H1 (cell line): ENCODE data around the gene HDGFL3. TPM values are rescaled to one million over a fixed set of nuclear protein-coding genes. Genes with fewer than 3 reads are reported as not detected.

Experiments
- CTCF ChIA-PET: fragments of 300-600 bp; sonication (Branson Sonifier 250); formaldehyde crosslinking; loops from one replicate; lab custom pipeline; 2021; ENCODE audit not compliant: partially characterized antibody; lab: Charles Lee
- POLR2A ChIA-PET: fragments of 300-600 bp; sonication (Branson Sonifier 250); formaldehyde crosslinking; loops from one replicate; lab custom pipeline; 2021; ENCODE audit warnings: inconsistent platforms; ENCODE audit not compliant: partially characterized antibody; lab: Charles Lee
- DNase-seq, 2 experiments: peaks; one replicate each; pipeline versions ENCODE4 v3.0.0 to v3.0.0-alpha.2; 2010 to 2022; ENCODE audit warnings: low spot score in 2 of 2, low read depth in 1 of 2, mixed read lengths in 1 of 2
- FAIRE-seq: peaks from 2 replicates; lab custom pipeline; 2011; peaks lifted over from hg19 to GRCh38; lab: Jason Lieb, UNC
- H2AFZ ChIP-seq: 2 replicates; pipeline ENCODE4 v1.8.1; 2012; ENCODE audit warnings: low read length, inconsistent platforms
- H2AK5ac ChIP-seq: 2 replicates; pipeline ENCODE4 v1.6.1; 2013; ENCODE audit warnings: low read depth, low read length
- H2BK120ac ChIP-seq: replicated peaks from 2 replicates; pipeline ENCODE3; 2013; ENCODE audit warnings: low read depth, low read length, inconsistent platforms
- H2BK12ac ChIP-seq: 2 replicates; pipeline ENCODE4 v1.6.1; 2013; ENCODE audit warnings: low read depth, low read length
- H2BK15ac ChIP-seq: 2 replicates; pipeline ENCODE4 v1.6.1; 2013; ENCODE audit warnings: low read length
- H2BK20ac ChIP-seq: 2 replicates; pipeline ENCODE4 v1.6.1; 2013; ENCODE audit warnings: low read length
- H2BK5ac ChIP-seq: 2 replicates; pipeline ENCODE4 v1.6.1; 2013; ENCODE audit warnings: low read depth, low read length
- H3K14ac ChIP-seq: 2 replicates; pipeline ENCODE4 v1.6.1; 2013; ENCODE audit warnings: inconsistent platforms; ENCODE audit not compliant: insufficient read length
- H3K18ac ChIP-seq: 2 replicates; pipeline ENCODE4 v1.6.1; 2013; ENCODE audit warnings: low read length; ENCODE audit errors: extremely low read depth
- H3K23ac ChIP-seq: 2 replicates; pipeline ENCODE4 v1.6.1; 2013; ENCODE audit warnings: inconsistent platforms; ENCODE audit not compliant: insufficient read length
- H3K23me2 ChIP-seq: 2 replicates; pipeline ENCODE4 v1.6.1; 2013; ENCODE audit warnings: low read depth, low read length
- H3K27ac ChIP-seq: 2 replicates; pipeline ENCODE4 v1.6.1; 2011; ENCODE audit warnings: low read depth, low read length, inconsistent platforms
- H3K27me3 ChIP-seq, 4 experiments: replicated peaks in 1 of 4; 1 replicate in 1 of 4; 2 replicates in 3 of 4; pipeline versions ENCODE4 v1.6.1 to v1.8.1; 2011 to 2013; ENCODE audit warnings: low read length in 3 of 4, mild to moderate bottlenecking in 3 of 4, inconsistent platforms in 2 of 4, mixed read lengths in 2 of 4, moderate library complexity in 1 of 4; ENCODE audit not compliant: control insufficient read depth in 3 of 4, insufficient read depth in 3 of 4; ENCODE audit errors: extremely low read depth in 1 of 4
- H3K36me3 ChIP-seq, 4 experiments: 2 replicates each; pipeline versions ENCODE4 v1.6.1 to v1.8.1; 2011 to 2013; ENCODE audit warnings: mild to moderate bottlenecking in 4 of 4, low read length in 3 of 4, moderate library complexity in 2 of 4, control low read depth in 1 of 4, inconsistent platforms in 1 of 4; ENCODE audit not compliant: insufficient read depth in 4 of 4, control insufficient read depth in 2 of 4
- H3K4ac ChIP-seq: replicated peaks from 2 replicates; pipeline ENCODE3; 2013; ENCODE audit warnings: low read length, low read depth, mixed read lengths, inconsistent platforms; ENCODE audit not compliant: insufficient read length
- H3K4me1 ChIP-seq, 4 experiments: replicated peaks in 1 of 4; 1 replicate in 1 of 4; 2 replicates in 3 of 4; pipeline versions ENCODE4 v1.6.1 to v1.8.1; 2011 to 2013; ENCODE audit warnings: low read length in 3 of 4, inconsistent platforms in 2 of 4, mixed read lengths in 1 of 4; ENCODE audit not compliant: insufficient read depth in 4 of 4, control insufficient read depth in 3 of 4
- H3K4me2 ChIP-seq, 2 experiments: 2 replicates each; pipeline versions ENCODE4 v1.6.1 to v1.8.1; 2011 to 2013; ENCODE audit warnings: low read depth in 2 of 2, low read length in 2 of 2, control low read depth in 1 of 2, inconsistent platforms in 1 of 2, mild to moderate bottlenecking in 1 of 2; ENCODE audit not compliant: insufficient read depth in 1 of 2
- H3K4me3 ChIP-seq, 4 experiments: fragments of 200-600, 300-600 bp in 1 of 4; sonication (generic), shearing (Covaris generic), sonication (Bioruptor Twin) in 1 of 4; 2 replicates each; pipeline versions ENCODE4 v1.5.1 to v1.8.1; 2011 to 2016; ENCODE audit warnings: low read length in 4 of 4, low read depth in 3 of 4, control low read depth in 2 of 4, inconsistent platforms in 2 of 4, mild to moderate bottlenecking in 2 of 4, mixed read lengths in 1 of 4, moderate library complexity in 1 of 4; ENCODE audit not compliant: insufficient read depth in 2 of 4; ENCODE audit errors: extremely low read depth in 1 of 4
- H3K56ac ChIP-seq: replicated peaks from 2 replicates; pipeline ENCODE3; 2013; ENCODE audit warnings: low read depth, mild to moderate bottlenecking, mixed read lengths, low read length, inconsistent platforms; ENCODE audit not compliant: insufficient read length
- H3K79me1 ChIP-seq: 2 replicates; pipeline ENCODE4 v1.6.1; 2013; ENCODE audit warnings: low read depth, low read length, control low read depth
- H3K79me2 ChIP-seq, 2 experiments: 2 replicates each; pipeline versions ENCODE4 v1.6.1 to v1.8.1; 2012 to 2013; ENCODE audit warnings: low read length in 2 of 2, mild to moderate bottlenecking in 2 of 2, inconsistent platforms in 1 of 2; ENCODE audit not compliant: insufficient read depth in 2 of 2, control insufficient read depth in 1 of 2
- H3K9ac ChIP-seq, 4 experiments: replicated peaks in 1 of 4; 1 replicate in 1 of 4; 2 replicates in 3 of 4; pipeline versions ENCODE4 v1.6.1 to v1.8.1; 2011 to 2013; ENCODE audit warnings: low read depth in 3 of 4, low read length in 3 of 4, control low read depth in 2 of 4, mild to moderate bottlenecking in 2 of 4, moderate library complexity in 2 of 4, inconsistent platforms in 1 of 4; ENCODE audit errors: extremely low read depth in 1 of 4
- H3K9me3 ChIP-seq, 2 experiments: 2 replicates each; pipeline versions ENCODE4 v1.6.1 to v1.8.1; 2012 to 2013; ENCODE audit warnings: mild to moderate bottlenecking in 2 of 2, moderate library complexity in 2 of 2, control low read depth in 1 of 2, inconsistent platforms in 1 of 2, low read depth in 1 of 2, low read length in 1 of 2, mixed read lengths in 1 of 2; ENCODE audit not compliant: insufficient read depth in 2 of 2
- H4K20me1 ChIP-seq, 2 experiments: replicated peaks in 1 of 2; 2 replicates each; pipeline versions ENCODE3 to v1.8.1; 2011 to 2013; ENCODE audit warnings: inconsistent platforms in 2 of 2, low read length in 2 of 2, mild to moderate bottlenecking in 1 of 2; ENCODE audit not compliant: insufficient read depth in 2 of 2, control insufficient read depth in 1 of 2
- H4K5ac ChIP-seq: 2 replicates; pipeline ENCODE4 v1.6.1; 2013; ENCODE audit warnings: low read length, low read depth, mixed read lengths, inconsistent platforms; ENCODE audit not compliant: insufficient read length
- H4K8ac ChIP-seq: 2 replicates; pipeline ENCODE4 v1.8.0; 2013; ENCODE audit warnings: mild to moderate bottlenecking, moderate library complexity, low read length, inconsistent platforms; ENCODE audit not compliant: insufficient read depth; ENCODE audit errors: extremely low read depth
- H4K91ac ChIP-seq: replicated peaks from 2 replicates; pipeline ENCODE3; 2013; ENCODE audit warnings: low read length, mixed read lengths, inconsistent platforms; ENCODE audit not compliant: insufficient read length
- CTBP2 ChIP-seq: IDR thresholded peaks from 2 replicates; pipeline ENCODE4 v1.7.0; 2011; ENCODE audit warnings: borderline replicate concordance, mild to moderate bottlenecking, moderate library complexity, mixed read lengths, low read length; ENCODE audit not compliant: insufficient read depth, insufficient read length
- MAFK ChIP-seq: IDR thresholded peaks from 2 replicates; pipeline ENCODE4 v1.6.1; 2012; ENCODE audit warnings: low read depth, mild to moderate bottlenecking, improper control_type of control experiment, low read length
- POU5F1 ChIP-seq: IDR thresholded peaks from 2 replicates; pipeline ENCODE4 v1.6.1; 2011; ENCODE audit warnings: low read depth, mild to moderate bottlenecking, low read length, moderate library complexity
- WGBS, 2 experiments: shearing (Covaris generic) in 1 of 2; methylation state at CpG; one replicate each; pipeline versions ENCODE4 v1.1.6 to v1.1.7; 2013 to 2015; ENCODE audit warnings: low lambda C conversion rate in 2 of 2, mixed read lengths in 2 of 2, inconsistent platforms in 1 of 2, low coverage in 1 of 2, missing lambda C conversion rate in 1 of 2; ENCODE audit not compliant: insufficient replicate concordance in 2 of 2, insufficient coverage in 1 of 2, insufficient read length in 1 of 2; ENCODE audit errors: extremely low coverage in 1 of 2, missing lambda C conversion rate in 1 of 2; 5-methylcytosine and 5-hydroxymethylcytosine counted together
- polyA plus RNA-seq, 7 experiments: library from polyadenylated mRNA; depleted of rRNA in 3 of 7; stranded (reverse) in 5 of 7; unstranded in 2 of 7; fragments of >200 nt in 5 of 7; fragments of 200-250 nt in 2 of 7; gene quantifications; 1 replicate in 5 of 7; 2 replicates in 1 of 7; 4 replicates in 1 of 7; pipeline versions ENCODE4 v1.2.1 to v1.2.3, GENCODE V29; 2011 to 2013; ENCODE audit warnings: missing spikeins in 2 of 7, mixed read lengths in 2 of 7
- total RNA-seq: library from RNA; stranded (reverse); fragmentation: NEBNext Ultra II Directional; extraction: Animal tissue kit (Norgen Biotek cat#: 25700); gene quantifications from 2 replicates; pipeline ENCODE4 v1.2.1, GENCODE V29; 2021

The HDGFL3 gene
- total and polyA plus RNA-seq, 2 of the 8 experiments (the other 6 are each of a cell fraction or from before 2014, with no cell fraction given), result 14.1 to 149 TPM

- no peak overlapping the region for H2BK12ac ChIP-seq
- no peaks in the 10 kb centered on the region for H3K9me3 ChIP-seq
- no peaks in the 10 kb centered on the region for H3K79me1 ChIP-seq
- H3K23me2 ChIP-seq, result peaks cover 4% of the 10 kb centered on the region; the same call in 1 of the 2 replicates
- H4K8ac ChIP-seq, result peak overlapping the region; percentile 96
- peak overlapping the region; percentile 56 for H4K91ac ChIP-seq
- CTCF ChIA-PET, result interaction anchor here (0.8 kb wide), 1 partner anchor 196 kb away, joined by 4 read pairs; no protein-coding TSS in a partner anchor
- DNase-seq (peak in 1 of 2 experiments; percentile 71), FAIRE-seq (no peak)
- H3K36me3 ChIP-seq, result no peaks in the 10 kb centered on the region; a peak in 1 of 8 replicates
- peak overlapping the region; percentile 74 for H4K5ac ChIP-seq
- H2BK120ac ChIP-seq, result no peak overlapping the region
- H3K4me2 ChIP-seq, result peak overlapping the region; percentile 69 to 77
- H2BK20ac ChIP-seq, result no peak overlapping the region
- no peak overlapping the region for H2AFZ ChIP-seq
- peak overlapping the region; percentile 59 to 95 (median 87) for H3K4me3 ChIP-seq
- no peak overlapping the region for H3K4ac ChIP-seq
- WGBS, 2 experiments, result 2% methylated on average over 50 of the region's 93 CpGs; no CpG with 5 or more reads in 1 of the 2 experiments
- H3K27ac ChIP-seq, result peak overlapping the region; percentile 81
- POLR2A ChIA-PET, result interaction anchor here (1.0 to 1.9 kb wide), 6 partner anchors 10 to 669 kb away, joined by 3 to 13 read pairs (median 7); partner anchors contain the start of gene BTBD1
- H3K4me1 ChIP-seq, result peaks cover 3 to 13% (median 7%) of the 10 kb centered on the region in 4 experiments; a peak in 5 of 7 replicates
- no peak overlapping the region for H2BK15ac ChIP-seq
- no peaks in the 10 kb centered on the region; a peak in 1 of 7 replicates for H3K27me3 ChIP-seq
- H3K14ac ChIP-seq, result no peak overlapping the region
- H3K23ac ChIP-seq, result no peak overlapping the region
- H2BK5ac ChIP-seq, result peak overlapping the region; percentile 76; the same call in 1 of the 2 replicates
- peak overlapping the region; percentile 81 to 95 (median 86) for H3K9ac ChIP-seq
- H3K18ac ChIP-seq, result peak overlapping the region; percentile 84
- H2AK5ac ChIP-seq, result no peak overlapping the region
- H4K20me1 ChIP-seq, result peaks cover 5 to 6% of the 10 kb centered on the region in 2 experiments
- H3K79me2 ChIP-seq, result peaks cover 10 to 47% of the 10 kb centered on the region in 2 experiments; a peak in 3 of 4 replicates
- peak overlapping the region; percentile 17 for H3K56ac ChIP-seq
- no peak for TF ChIP-seq CTBP2
- TF ChIP-seq POU5F1, result no peak
- no peak for TF ChIP-seq MAFK
Measured at GRCh38 chr15:83207009-83207659, 489 bp downstream of the HDGFL3 start.
